T1000 (cell line): Measurements from ENCODE around the gene AGBL1.
A peak's percentile ranks its signal among the peaks of the same experiment; 100 is the strongest.
"Not testable (repeated sequence)": the region's sequence is repeated elsewhere in the genome, so short reads cannot be mapped to it uniquely, and the experiment has no call there.

Source experiments
- DNase-seq: peaks from one replicate; lab custom pipeline; 2025; ENCODE audit warnings: mixed read lengths; lab: John Stamatoyannopoulos, UW

The AGBL1 gene

GRCh38 chr15:86872782-86873181, 793.1 kb downstream of the AGBL1 start:
- no peak for DNase-seq

DNA sequence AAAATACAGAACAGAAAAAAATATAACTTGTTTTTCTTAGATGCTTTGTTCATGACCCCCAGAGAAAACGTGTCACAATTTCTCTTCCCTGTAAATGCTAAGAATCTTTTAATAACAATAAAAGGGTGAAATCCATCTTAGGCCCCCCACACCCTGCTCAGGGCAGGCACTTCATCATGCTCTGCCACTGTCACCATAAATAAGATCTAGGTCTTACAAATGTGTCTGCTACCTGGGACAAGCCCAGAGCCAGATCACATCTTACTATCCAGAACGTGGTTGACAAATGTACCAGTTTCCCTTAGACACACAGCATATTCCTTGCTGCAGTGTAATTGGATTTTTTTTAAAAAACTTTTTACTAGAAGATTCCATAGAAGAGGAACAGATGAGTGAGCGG, 795.4 kb downstream of the AGBL1 start:
- DNase-seq = no peak

GRCh38 chr15:86876387-86876944, 796.8 kb downstream of the AGBL1 start:
- no peak for DNase-seq

GRCh38 chr15:86877171-86877631, 797.5 kb downstream of the AGBL1 start:
- no peak for DNase-seq

- DNase-seq = not testable (repeated sequence)
Observed at GRCh38 chr15:86878844-86879243, 799.2 kb downstream of the AGBL1 start.

GRCh38 chr15:86879250-86880229, 799.9 kb downstream of the AGBL1 start:
- peak; percentile 4 for DNase-seq

GRCh38 chr15:86885616-86886015, 805.9 kb downstream of the AGBL1 start:
- DNase-seq = no peak

DNA sequence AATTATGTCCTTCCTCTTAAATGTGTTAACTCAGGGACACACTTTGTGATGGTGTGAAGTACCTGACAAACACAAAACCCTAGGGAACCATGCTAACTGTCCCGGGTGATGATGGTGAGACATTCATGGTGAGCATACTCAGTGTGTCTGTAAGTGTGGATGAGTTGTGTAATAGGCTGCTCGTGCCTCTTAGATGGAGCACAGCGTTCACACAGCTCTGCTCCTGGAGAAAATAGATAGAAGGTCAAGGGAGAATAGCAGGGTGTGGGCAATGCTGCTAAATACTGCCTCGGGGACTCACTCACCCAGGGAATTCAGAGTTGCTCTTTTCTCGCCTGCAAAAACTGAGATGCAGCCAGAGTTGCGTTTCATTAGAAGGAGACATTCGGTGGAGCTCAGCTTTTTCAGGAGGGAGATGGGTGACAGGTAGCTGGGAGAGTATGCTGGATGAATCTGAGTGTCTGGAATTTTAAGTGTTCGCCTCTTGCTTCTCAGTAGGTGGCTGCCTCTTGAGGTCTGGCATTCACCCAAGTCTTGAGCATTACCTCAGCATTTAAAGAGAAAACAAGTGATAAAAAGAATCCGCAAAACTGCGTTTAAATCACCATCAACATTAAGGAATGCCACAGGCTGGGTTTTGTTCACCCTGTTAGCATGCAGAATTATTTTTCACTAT, 813.2 kb downstream of the AGBL1 start:
- DNase-seq = peak; percentile 21

DNA sequence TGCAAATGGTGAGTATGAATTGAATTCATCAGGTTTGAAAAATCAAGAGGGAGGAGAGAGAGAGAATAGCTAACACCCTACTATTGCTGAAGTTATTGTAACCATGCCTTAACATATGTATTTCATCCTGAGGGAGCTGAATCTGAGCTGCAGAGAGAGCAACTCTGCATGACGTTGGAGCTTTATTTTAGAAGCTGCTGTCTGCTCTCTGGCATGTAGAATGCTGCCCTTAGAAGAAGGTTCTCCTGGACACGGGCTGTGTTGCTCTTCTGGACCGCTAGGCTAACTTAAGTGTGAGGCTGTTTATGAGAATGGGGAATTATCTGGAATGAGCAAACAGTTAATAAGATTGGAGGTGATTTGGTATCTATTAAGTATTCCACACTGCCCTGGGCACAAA, 814.6 kb downstream of the AGBL1 start:
- DNase-seq = no peak

GRCh38 chr15:86903642-86904421, 824.2 kb downstream of the AGBL1 start:
- no peak for DNase-seq

- DNase-seq = no peak
Observed at GRCh38 chr15:86905625-86906256, 826.1 kb downstream of the AGBL1 start.

DNA sequence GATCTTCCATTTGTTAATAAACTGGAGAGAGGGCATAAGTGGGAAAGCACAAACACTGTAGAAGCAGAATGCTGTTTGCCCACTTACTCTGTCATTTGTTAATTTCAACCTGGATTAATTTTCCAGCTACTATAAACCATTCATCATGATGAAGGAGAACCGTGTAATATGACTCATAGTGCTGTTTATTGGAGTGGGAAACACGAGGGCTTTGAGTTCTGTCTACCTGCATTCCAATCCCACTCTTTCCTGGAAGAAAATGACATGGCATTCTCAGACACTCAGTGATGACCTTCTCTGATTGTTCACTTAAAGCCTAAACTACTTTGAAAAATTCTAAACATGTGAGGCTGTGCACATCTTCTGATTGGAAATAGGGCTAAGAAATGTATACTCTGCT, 826.7 kb downstream of the AGBL1 start:
- DNase-seq = no peak

DNA sequence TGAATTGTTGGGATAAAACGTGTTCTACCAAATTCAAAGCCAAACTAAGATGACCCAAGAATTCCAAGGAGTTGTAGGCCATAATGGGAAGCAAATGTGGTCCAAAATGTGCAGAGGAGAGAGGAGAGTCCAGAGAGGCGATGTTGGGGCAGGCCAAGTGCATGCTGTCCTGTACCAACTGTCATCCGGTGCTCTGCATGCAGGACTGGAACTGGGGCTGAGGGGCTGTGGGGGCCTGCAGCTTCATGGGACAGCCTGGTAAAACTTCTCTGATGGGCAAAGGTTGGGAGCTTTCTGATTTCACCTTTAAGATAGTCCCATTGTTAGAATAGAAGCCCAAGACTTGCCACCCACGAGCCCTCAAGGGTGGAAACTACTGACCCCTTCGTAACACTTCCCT, 831.4 kb downstream of the AGBL1 start:
- DNase-seq = no peak

DNA sequence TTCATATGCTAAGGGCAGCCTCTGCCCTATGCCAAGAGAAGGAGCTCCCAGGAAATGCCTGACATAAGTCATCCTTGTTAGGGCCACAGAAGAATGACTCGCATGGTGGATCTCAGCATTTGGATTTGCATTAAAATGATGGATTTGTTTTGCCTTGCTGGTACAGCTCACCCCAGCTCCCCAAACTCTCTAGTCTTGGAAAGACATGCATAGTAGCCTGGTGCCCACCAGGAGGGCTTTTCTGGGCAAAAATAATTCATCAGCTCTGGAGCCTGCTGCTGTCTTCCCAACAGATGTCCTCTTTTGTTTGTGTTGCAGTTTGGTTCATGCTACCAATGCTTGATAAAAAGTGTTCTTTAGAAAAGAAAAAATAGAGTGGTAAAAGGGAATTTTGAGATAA, 833.0 kb downstream of the AGBL1 start:
- no peak for DNase-seq

DNA sequence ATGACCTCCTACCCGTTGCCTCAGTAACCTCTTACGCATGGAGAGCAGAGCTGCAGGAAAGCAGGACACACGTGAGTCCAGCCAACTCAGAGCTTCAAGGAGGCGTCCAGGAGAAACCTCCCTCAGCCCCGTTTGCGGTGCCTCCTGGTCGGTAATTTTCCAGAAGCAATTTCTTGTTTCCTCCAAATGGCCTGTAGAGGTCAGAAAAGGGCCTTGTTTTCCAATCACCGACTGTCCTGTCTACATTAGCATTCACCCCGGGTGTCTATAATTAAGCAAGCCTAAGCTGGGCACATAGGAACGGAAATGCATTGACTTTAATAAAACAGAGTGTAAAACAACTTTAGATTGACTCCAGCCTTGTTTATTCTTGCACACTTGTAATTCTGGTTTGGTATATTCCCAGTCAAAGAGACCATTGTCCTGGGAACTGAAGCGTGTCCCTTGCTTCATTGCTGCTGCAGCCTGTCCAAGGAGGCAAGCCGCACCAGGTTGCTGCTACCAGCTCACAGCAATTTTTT, 836.2 kb downstream of the AGBL1 start:
- peak; percentile 1 for DNase-seq

DNA sequence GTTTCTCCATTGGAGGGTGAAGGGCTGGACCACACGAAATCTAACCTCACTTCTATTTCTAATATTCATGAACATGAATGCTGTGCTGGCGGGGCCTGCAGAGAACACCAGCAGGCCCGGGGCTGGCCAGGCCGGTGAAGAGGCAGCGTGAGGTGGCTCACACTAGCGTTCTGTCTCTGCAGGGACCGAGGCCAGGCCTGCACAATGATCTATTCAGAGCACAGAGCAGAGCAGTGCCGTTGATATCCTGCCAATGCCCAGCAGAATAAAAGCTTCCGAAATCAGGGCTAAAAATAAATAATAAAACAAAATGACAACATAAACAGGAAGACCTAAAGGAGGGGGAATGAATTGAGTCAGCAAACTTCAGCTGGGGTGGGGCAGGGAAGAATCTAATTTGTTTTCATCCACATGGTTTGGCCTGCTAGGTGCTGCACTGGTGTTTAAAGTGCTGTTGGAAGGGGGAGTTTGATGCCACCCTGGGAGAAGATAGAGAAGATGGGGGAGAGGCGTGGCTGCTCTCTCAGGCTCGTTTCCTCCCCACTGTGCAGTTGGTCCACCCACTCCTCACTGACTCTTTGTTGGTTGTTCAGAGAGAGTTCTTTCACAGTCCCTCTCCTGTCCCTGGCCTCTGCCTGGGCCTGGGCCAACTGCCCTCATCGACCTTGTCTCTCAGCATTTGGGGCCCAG, 837.1 kb downstream of the AGBL1 start:
- no peak for DNase-seq

- DNase-seq = no peak
Observed at GRCh38 chr15:86917361-86917671, 837.6 kb downstream of the AGBL1 start.

DNA sequence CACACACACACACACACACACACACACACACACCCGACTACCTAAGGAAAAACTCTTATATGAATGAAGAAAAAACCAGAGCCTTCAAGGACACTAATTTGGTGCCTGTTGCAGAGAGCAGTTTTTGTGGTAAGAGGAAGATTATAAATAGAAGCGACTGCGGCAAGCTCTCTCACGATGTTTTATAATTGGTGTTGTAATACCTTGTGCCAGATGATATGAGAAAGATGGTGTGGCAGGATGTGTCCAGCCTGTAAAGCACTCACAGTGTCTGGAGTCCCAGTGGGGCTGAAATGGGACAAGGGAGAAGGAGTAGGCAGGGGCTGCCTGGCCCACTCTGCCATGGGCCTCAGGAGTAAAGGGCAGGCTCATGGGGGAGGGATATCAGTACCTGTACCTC, 839.9 kb downstream of the AGBL1 start:
- DNase-seq = no peak

GRCh38 chr15:86929461-86929860, 849.8 kb downstream of the AGBL1 start:
- no peak for DNase-seq

- no peak for DNase-seq
Observed at GRCh38 chr15:86932456-86932855, 852.8 kb downstream of the AGBL1 start.

DNA sequence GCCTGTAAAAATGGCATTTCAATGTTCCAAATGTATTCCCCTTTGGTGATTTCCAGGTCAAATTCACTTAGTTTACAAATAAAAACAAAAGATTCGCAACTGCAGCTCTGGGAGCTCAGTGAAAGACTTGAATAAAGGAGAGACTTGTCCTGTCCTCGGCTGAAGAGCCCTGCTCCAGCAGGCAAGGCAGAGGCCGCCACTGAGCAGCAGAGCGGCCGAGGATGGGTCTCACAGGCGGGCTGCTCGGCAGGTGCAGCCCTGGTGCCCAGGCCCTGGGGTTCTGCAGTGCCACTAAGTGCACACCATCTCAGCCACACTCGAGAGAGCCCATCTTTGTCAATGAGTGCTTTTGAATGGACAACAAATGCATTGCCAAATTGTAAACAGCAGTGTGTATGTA, 856.2 kb downstream of the AGBL1 start:
- no peak for DNase-seq
